Trophoblast cell (in vitro differentiated cells and primary cell): ENCODE measurements around the gene PCGF3.

Source experiments
- DNase-seq, 2 donors: peaks; one replicate each; pipeline ENCODE4 v3.0.0-alpha.2; 2016
- H2AFZ ChIP-seq: 2 replicates; pipeline ENCODE4 v1.6.1; 2013; ENCODE audit warnings: low read length, moderate library complexity, mild to moderate bottlenecking; ENCODE audit not compliant: insufficient read depth, poor library complexity
- H2AK5ac ChIP-seq: 2 replicates; pipeline ENCODE4 v1.6.1; 2013; ENCODE audit warnings: mild to moderate bottlenecking, low read length
- H2BK120ac ChIP-seq: 2 replicates; pipeline ENCODE4 v1.6.1; 2013; ENCODE audit warnings: low read length, mild to moderate bottlenecking, moderate library complexity; ENCODE audit not compliant: insufficient read depth, poor library complexity
- H2BK12ac ChIP-seq: 2 replicates; pipeline ENCODE4 v1.6.1; 2013; ENCODE audit warnings: mild to moderate bottlenecking, low read length, moderate library complexity
- H2BK5ac ChIP-seq: 2 replicates; pipeline ENCODE4 v1.6.1; 2013; ENCODE audit warnings: low read length, low read depth, moderate library complexity, mild to moderate bottlenecking; ENCODE audit not compliant: poor library complexity
- H3K14ac ChIP-seq: 2 replicates; pipeline ENCODE4 v1.6.1; 2013; ENCODE audit warnings: mild to moderate bottlenecking, low read length
- H3K18ac ChIP-seq: 2 replicates; pipeline ENCODE4 v1.6.1; 2013; ENCODE audit warnings: mild to moderate bottlenecking, low read length
- H3K23ac ChIP-seq: 2 replicates; pipeline ENCODE4 v1.6.1; 2013; ENCODE audit warnings: low read length
- H3K27ac ChIP-seq: 2 replicates; pipeline ENCODE4 v1.5.1; 2013; ENCODE audit warnings: low read depth, mild to moderate bottlenecking, inconsistent platforms, low read length, moderate library complexity
- H3K27me3 ChIP-seq: 2 replicates; pipeline ENCODE4 v1.6.1; 2013; ENCODE audit warnings: inconsistent platforms, mild to moderate bottlenecking, low read length, moderate library complexity; ENCODE audit not compliant: insufficient read depth
- H3K36me3 ChIP-seq, 2 experiments: 1 replicate in 1 of 2; 2 replicates in 1 of 2; pipeline ENCODE4 v1.6.1; 2013; ENCODE audit warnings: low read length in 2 of 2, mild to moderate bottlenecking in 2 of 2, moderate library complexity in 1 of 2; ENCODE audit not compliant: insufficient read depth in 2 of 2, control insufficient read depth in 1 of 2
- H3K4ac ChIP-seq: 2 replicates; pipeline ENCODE4 v1.6.1; 2013; ENCODE audit warnings: low read depth, mild to moderate bottlenecking, low read length, moderate library complexity
- H3K4me1 ChIP-seq, 2 experiments: 1 replicate in 1 of 2; 2 replicates in 1 of 2; pipeline ENCODE4 v1.6.1; 2013; ENCODE audit warnings: low read length in 2 of 2, mild to moderate bottlenecking in 2 of 2, moderate library complexity in 1 of 2; ENCODE audit not compliant: insufficient read depth in 2 of 2, control insufficient read depth in 1 of 2
- H3K4me2 ChIP-seq: 2 replicates; pipeline ENCODE4 v1.6.1; 2013; ENCODE audit warnings: inconsistent platforms, mild to moderate bottlenecking, low read length, moderate library complexity
- H3K4me3 ChIP-seq: 2 replicates; pipeline ENCODE4 v1.5.1; 2013; ENCODE audit warnings: mild to moderate bottlenecking, low read depth, low read length, inconsistent platforms
- H3K79me1 ChIP-seq: one replicate; pipeline ENCODE4 v1.6.1; 2013; ENCODE audit warnings: low read length
- H3K79me2 ChIP-seq: 2 replicates; pipeline ENCODE4 v1.6.1; 2013; ENCODE audit warnings: low read length, mild to moderate bottlenecking; ENCODE audit not compliant: control insufficient read depth, insufficient read depth, poor library complexity
- H3K9ac ChIP-seq: 2 replicates; pipeline ENCODE4 v1.6.1; 2013; ENCODE audit warnings: mild to moderate bottlenecking, low read length
- H3K9me3 ChIP-seq: 2 replicates; pipeline ENCODE4 v1.6.1; 2013; ENCODE audit warnings: low read depth, mild to moderate bottlenecking, control low read depth, inconsistent platforms, low read length; ENCODE audit not compliant: insufficient read depth
- H4K12ac ChIP-seq: 2 replicates; pipeline ENCODE4 v1.6.1; 2013; ENCODE audit warnings: low read depth, mild to moderate bottlenecking, low read length, moderate library complexity
- H4K8ac ChIP-seq: 2 replicates; pipeline ENCODE4 v1.6.1; 2013; ENCODE audit warnings: low read depth, mild to moderate bottlenecking, low read length, moderate library complexity
- H4K91ac ChIP-seq: one replicate; pipeline ENCODE4 v1.6.1; 2013; ENCODE audit warnings: low read depth, mild to moderate bottlenecking, low read length, moderate library complexity
- WGBS: extraction: QIAGEN DNeasy Blood & Tissue Kit; methylation state at CpG from one replicate; pipeline ENCODE4 v1.1.7; 2013; ENCODE audit warnings: missing lambda C conversion rate; ENCODE audit not compliant: insufficient read length, insufficient coverage; ENCODE audit errors: extremely low coverage; 5-methylcytosine and 5-hydroxymethylcytosine counted together

The PCGF3 gene

DNA sequence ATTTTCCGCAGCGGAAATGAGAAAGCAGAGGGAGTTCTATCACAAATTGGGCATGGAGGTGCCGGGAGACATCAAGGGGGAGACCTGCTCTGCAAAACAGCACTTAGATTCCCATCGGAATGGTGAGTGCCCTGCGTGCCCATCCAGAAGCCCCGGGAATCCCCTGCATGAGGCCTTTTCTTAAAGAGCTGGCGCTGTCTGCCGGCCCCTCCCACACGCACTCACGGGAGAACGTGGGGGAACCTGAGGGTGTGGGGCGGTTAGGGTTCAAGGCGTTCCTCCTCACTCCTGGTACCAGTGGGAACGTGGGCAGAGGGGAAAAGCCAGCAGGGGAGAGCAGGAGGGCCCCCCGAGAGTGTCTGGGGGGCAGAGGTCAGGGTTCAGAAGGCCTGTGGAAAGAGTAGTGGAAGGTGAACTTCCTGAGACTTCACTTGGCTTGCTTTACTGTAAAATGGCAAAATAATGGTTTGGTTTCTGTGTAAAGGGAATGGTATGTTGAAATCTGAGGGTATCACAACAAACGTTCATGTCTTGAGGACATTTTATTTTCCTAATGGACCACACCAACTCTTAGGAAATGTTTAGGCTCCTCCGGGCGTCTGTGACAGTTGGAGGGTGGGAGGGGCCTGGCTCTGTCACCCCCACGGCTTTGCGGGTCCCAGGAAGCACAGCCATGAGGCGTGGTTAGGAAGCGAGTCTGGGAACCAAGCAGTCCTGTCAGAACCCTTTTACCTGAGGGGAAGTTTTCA lies 38.0 kb downstream of the PCGF3 start:
- no peak overlapping the region for H2AK5ac ChIP-seq
- no peak overlapping the region for H4K12ac ChIP-seq
- no peak overlapping the region for H2BK5ac ChIP-seq
- H3K4ac ChIP-seq = no peak overlapping the region
- no peak overlapping the region for H3K4me2 ChIP-seq
- peaks cover 58 to 60% of the 10 kb centered on the region in 2 experiments for H3K36me3 ChIP-seq
- H3K9ac ChIP-seq = no peak overlapping the region
- no peaks in the 10 kb centered on the region for H3K9me3 ChIP-seq
- H3K79me2 ChIP-seq = no peaks in the 10 kb centered on the region
- peak; percentile 40 to 75 for DNase-seq
- H3K23ac ChIP-seq = no peak overlapping the region
- no peak overlapping the region for H3K4me3 ChIP-seq
- no peaks in the 10 kb centered on the region for H3K27me3 ChIP-seq
- no peak overlapping the region for H2BK12ac ChIP-seq
- no peaks in the 10 kb centered on the region for H3K4me1 ChIP-seq
- H3K27ac ChIP-seq = no peak overlapping the region
- H3K18ac ChIP-seq = no peak overlapping the region
- no peak overlapping the region for H2BK120ac ChIP-seq
- H4K91ac ChIP-seq = no peak overlapping the region
- no peak overlapping the region for H4K8ac ChIP-seq
- H3K79me1 ChIP-seq = no peaks in the 10 kb centered on the region
- no peak overlapping the region for H2AFZ ChIP-seq
- WGBS = no CpG with 5 or more reads among the region's 22 CpGs
- no peak overlapping the region for H3K14ac ChIP-seq

DNA sequence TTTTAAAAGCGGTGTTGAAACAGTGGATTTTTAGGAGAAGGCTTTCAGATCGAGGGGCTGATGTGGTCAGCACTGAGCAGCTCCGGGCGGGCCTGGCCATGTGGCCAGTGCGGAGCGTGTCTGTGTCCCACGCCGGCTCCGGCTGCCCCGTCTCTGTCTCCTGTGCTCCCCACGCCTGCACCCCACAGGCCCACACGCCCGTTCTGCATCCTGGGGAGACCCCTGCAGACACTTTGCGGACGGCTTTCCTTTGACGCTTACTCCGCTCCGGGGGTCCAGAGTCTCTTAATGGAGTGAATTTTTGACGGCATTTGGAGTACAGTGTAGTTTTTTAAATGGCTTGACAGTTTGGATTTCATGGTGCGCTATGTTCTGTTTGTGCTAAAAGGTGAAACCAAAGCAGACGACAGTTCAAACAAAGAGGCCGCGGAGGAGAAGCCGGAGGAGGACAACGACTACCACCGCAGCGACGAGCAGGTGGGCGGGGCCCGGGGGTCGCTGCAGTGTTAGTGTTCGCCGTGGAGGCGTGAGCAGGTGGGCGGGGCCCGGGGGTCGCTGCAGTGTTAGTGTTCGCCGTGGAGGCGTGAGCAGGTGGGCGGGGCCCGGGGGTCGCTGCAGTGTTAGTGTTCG lies 38.7 kb downstream of the PCGF3 start:
- no peaks in the 10 kb centered on the region for H3K4me1 ChIP-seq
- H2BK5ac ChIP-seq = peak overlapping the region; percentile 43
- H2AFZ ChIP-seq = no peak overlapping the region
- H4K12ac ChIP-seq = no peak overlapping the region
- H2AK5ac ChIP-seq = no peak overlapping the region
- no peaks in the 10 kb centered on the region for H3K79me2 ChIP-seq
- H3K79me1 ChIP-seq = no peaks in the 10 kb centered on the region
- peaks cover 55 to 56% of the 10 kb centered on the region in 2 experiments for H3K36me3 ChIP-seq
- no peak overlapping the region for H3K4ac ChIP-seq
- no peaks in the 10 kb centered on the region for H3K27me3 ChIP-seq
- no peak overlapping the region for H3K4me3 ChIP-seq
- no peak overlapping the region for H3K9ac ChIP-seq
- no peak overlapping the region for H3K27ac ChIP-seq
- no peaks in the 10 kb centered on the region for H3K9me3 ChIP-seq
- no peak overlapping the region for H3K14ac ChIP-seq
- no peak overlapping the region for H3K23ac ChIP-seq
- no peak overlapping the region for H4K8ac ChIP-seq
- no peak overlapping the region for H2BK12ac ChIP-seq
- H4K91ac ChIP-seq = no peak overlapping the region
- peak; percentile 63 to 83 for DNase-seq
- H3K4me2 ChIP-seq = no peak overlapping the region
- H2BK120ac ChIP-seq = no peak overlapping the region
- no CpG with 5 or more reads among the region's 44 CpGs for WGBS
- no peak overlapping the region for H3K18ac ChIP-seq

GRCh38 chr4:747546-748170 lies 42.0 kb downstream of the PCGF3 start:
- Histone ChIP-seq H4K12ac (no peak overlapping the region), H2BK120ac (no peak overlapping the region), H3K18ac (no peak overlapping the region), H3K79me2 (no peaks in the 10 kb centered on the region), H2AK5ac (no peak overlapping the region), H3K14ac (no peak overlapping the region), H3K27me3 (no peaks in the 10 kb centered on the region), H4K8ac (no peak overlapping the region), H3K9me3 (no peaks in the 10 kb centered on the region), H2BK5ac (no peak overlapping the region), H3K36me3 (peaks cover 53 to 57% of the 10 kb centered on the region in 2 experiments), H3K4ac (no peak overlapping the region), H2BK12ac (no peak overlapping the region), H4K91ac (no peak overlapping the region), H3K9ac (no peak overlapping the region), H3K23ac (no peak overlapping the region), H3K79me1 (no peaks in the 10 kb centered on the region), H2AFZ (no peak overlapping the region), H3K4me3 (no peak overlapping the region), H3K4me1 (no peaks in the 10 kb centered on the region), H3K27ac (no peak overlapping the region), H3K4me2 (no peak overlapping the region)
- DNase-seq = no peak
- WGBS = no CpG with 5 or more reads among the region's 34 CpGs

- no peak overlapping the region for H4K12ac ChIP-seq
- H2AK5ac ChIP-seq = no peak overlapping the region
- no peak for DNase-seq
- H3K23ac ChIP-seq = no peak overlapping the region
- WGBS = no CpG with 5 or more reads among the region's 19 CpGs
- H3K27ac ChIP-seq = no peak overlapping the region
- H3K9ac ChIP-seq = no peak overlapping the region
- H3K9me3 ChIP-seq = no peaks in the 10 kb centered on the region
- H3K27me3 ChIP-seq = no peaks in the 10 kb centered on the region
- no peak overlapping the region for H4K91ac ChIP-seq
- H3K4me1 ChIP-seq = no peaks in the 10 kb centered on the region
- H3K36me3 ChIP-seq = peaks cover 55% of the 10 kb centered on the region in 2 experiments
- H2BK120ac ChIP-seq = no peak overlapping the region
- no peak overlapping the region for H2AFZ ChIP-seq
- no peak overlapping the region for H3K14ac ChIP-seq
- no peak overlapping the region for H2BK12ac ChIP-seq
- no peak overlapping the region for H2BK5ac ChIP-seq
- H3K4me3 ChIP-seq = no peak overlapping the region
- no peak overlapping the region for H3K4me2 ChIP-seq
- H3K79me2 ChIP-seq = no peaks in the 10 kb centered on the region
- no peak overlapping the region for H3K18ac ChIP-seq
- H3K79me1 ChIP-seq = no peaks in the 10 kb centered on the region
- no peak overlapping the region for H4K8ac ChIP-seq
- no peak overlapping the region for H3K4ac ChIP-seq
Measured at GRCh38 chr4:748461-748860, 42.8 kb downstream of the PCGF3 start.
